Gastroesophageal sphincter (tissue), 4 donors: Measurements from ENCODE around the gene NRROS. TPM values are rescaled to one million over a fixed set of nuclear protein-coding genes. Genes with fewer than 3 reads are reported as not detected.

Experiments used
- ATAC-seq: fragments of 150-250 bp; one replicate; pipeline ENCODE4 v1.9.1; 2016; ENCODE audit warnings: mild to moderate bottlenecking, moderate library complexity
- H3K27ac ChIP-seq, 4 donors: fragments of 200-600 bp; sonication (generic) in 3 of 4; 1 replicate in 3 of 4; 2 replicates in 1 of 4; pipeline ENCODE4 v1.5.1; 2016 to 2019
- H3K27me3 ChIP-seq: fragments of 200-600 bp; sonication (generic); one replicate; pipeline ENCODE4 v1.5.1; 2019
- H3K36me3 ChIP-seq, 2 donors: fragments of 200-600 bp; sonication (generic); one replicate each; pipeline ENCODE4 v1.5.1; 2019; ENCODE audit warnings: control low read depth in 1 of 2
- H3K4me1 ChIP-seq, 3 donors: fragments of 200-600 bp; sonication (generic); 1 replicate in 2 of 3; 2 replicates in 1 of 3; pipeline ENCODE4 v1.5.1; 2016 to 2019; ENCODE audit warnings: control low read depth in 2 of 3
- H3K4me3 ChIP-seq, 2 donors: fragments of 200-600 bp; sonication (generic); one replicate each; pipeline ENCODE4 v1.5.1; 2019; ENCODE audit warnings: mild to moderate bottlenecking in 1 of 2, moderate library complexity in 1 of 2
- H3K9me3 ChIP-seq, 3 donors: fragments of 200-600 bp; sonication (generic); one replicate each; pipeline ENCODE4 v1.5.1; 2017 to 2019; ENCODE audit warnings: control low read depth in 2 of 3
- CTCF ChIP-seq, 4 experiments: fragments of 200-600 bp in 2 of 4; fragments of 450-650 bp in 2 of 4; sonication (generic) in 1 of 4; IDR thresholded peaks; one replicate each; pipeline ENCODE4 v1.5.1; 2017 to 2019; ENCODE audit warnings: antibody characterized with exemption in 4 of 4, mild to moderate bottlenecking in 2 of 4, moderate library complexity in 2 of 4
- EP300 ChIP-seq: sonication (generic); formaldehyde crosslinking; IDR thresholded peaks from one replicate; pipeline ENCODE4 v1.6.1; 2017; ENCODE audit warnings: antibody characterized with exemption, mild to moderate bottlenecking
- POLR2A ChIP-seq, 2 donors: fragments of 450-650 bp; IDR thresholded peaks; one replicate each; pipeline ENCODE4 v1.6.1; 2017; ENCODE audit warnings: antibody characterized with exemption in 2 of 2, mild to moderate bottlenecking in 2 of 2, moderate library complexity in 1 of 2
- POLR2AphosphoS5 ChIP-seq: sonication (generic); formaldehyde crosslinking; IDR thresholded peaks from one replicate; pipeline ENCODE4 v1.6.1; 2017; ENCODE audit warnings: antibody characterized with exemption
- WGBS, 2 donors: methylation state at CpG; one replicate each; pipeline ENCODE4 v1.1.5; 2018; ENCODE audit warnings: low coverage in 1 of 2; 5-methylcytosine and 5-hydroxymethylcytosine counted together
- total RNA-seq, 4 donors: library from RNA; depleted of rRNA; stranded (reverse); fragments of >200 nt; gene quantifications; one replicate each; pipeline ENCODE4 v1.1.0, GENCODE V29; 2016

The NRROS gene
- total RNA-seq, 4 donors from 2014 or later = 6.6 to 14.2 (median 8.4) TPM

- no peak overlapping the region for H3K4me3 ChIP-seq
- H3K4me1 ChIP-seq = no peaks in the 10 kb centered on the region
- no peaks in the 10 kb centered on the region for H3K36me3 ChIP-seq
- 60 to 73% methylated on average over 1 of the region's 1 CpG for WGBS, 2 donors
- TF ChIP-seq EP300 = no peak
- no peak for TF ChIP-seq POLR2A (IDR thresholded peaks at IDR 0.05)
- no peak for TF ChIP-seq POLR2AphosphoS5
- no peak for TF ChIP-seq CTCF (IDR thresholded peaks at IDR 0.05)
- no peak overlapping the region for H3K27ac ChIP-seq
- no peak for ATAC-seq
- no peaks in the 10 kb centered on the region for H3K9me3 ChIP-seq
- no peaks in the 10 kb centered on the region for H3K27me3 ChIP-seq
Observed at GRCh38 chr3:196677931-196678330, 38.4 kb downstream of the NRROS start.

- H3K4me3 ChIP-seq = no peak overlapping the region
- ATAC-seq = no peak
- 38 to 40% methylated on average over 19 to 24 of the region's 24 CpGs for WGBS, 2 donors
Observed at GRCh38 chr3:196684548-196685407, 45.3 kb downstream of the NRROS start.

GRCh38 chr3:196686436-196686835 is 46.9 kb downstream of the NRROS start:
- Histone ChIP-seq H3K27me3 (no peaks in the 10 kb centered on the region), H3K4me1 (peaks cover 0 to 11% (median 5%) of the 10 kb centered on the region in 3 donors)

More at GRCh38 chr3:196684548-196685407, 45.3 kb downstream of the NRROS start:
- H3K9me3 ChIP-seq = no peaks in the 10 kb centered on the region
- TF ChIP-seq EP300 = no peak
- no peak for TF ChIP-seq POLR2AphosphoS5
- TF ChIP-seq POLR2A (IDR thresholded peaks at IDR 0.05) = no peak
- TF ChIP-seq CTCF (IDR thresholded peaks at IDR 0.05) = peak; percentile 90 to 93 (median 92)
- no peaks in the 10 kb centered on the region for H3K36me3 ChIP-seq
- H3K27me3 ChIP-seq = no peaks in the 10 kb centered on the region
- peaks cover 0 to 11% (median 5%) of the 10 kb centered on the region in 3 donors for H3K4me1 ChIP-seq
- H3K27ac ChIP-seq = peak overlapping the region in 1 of 4 donors; percentile 42

GRCh38 chr3:196688349-196688748 is 48.9 kb downstream of the NRROS start:
- 31 to 33% methylated on average over 1 to 2 of the region's 5 CpGs for WGBS, 2 donors
- Histone ChIP-seq H3K27me3 (no peaks in the 10 kb centered on the region), H3K4me1 (peaks cover 0 to 11% (median 5%) of the 10 kb centered on the region in 3 donors), H3K27ac (no peak overlapping the region), H3K9me3 (no peaks in the 10 kb centered on the region), H3K36me3 (no peaks in the 10 kb centered on the region), H3K4me3 (no peak overlapping the region)
- peak; percentile 68 for ATAC-seq
- no peak for TF ChIP-seq POLR2AphosphoS5
- TF ChIP-seq EP300 = no peak
- no peak for TF ChIP-seq POLR2A (IDR thresholded peaks at IDR 0.05)
- TF ChIP-seq CTCF (IDR thresholded peaks at IDR 0.05) = no peak

More at GRCh38 chr3:196686436-196686835, 46.9 kb downstream of the NRROS start:
- TF ChIP-seq EP300 (no peak), POLR2A (IDR thresholded peaks at IDR 0.05) (no peak), CTCF (IDR thresholded peaks at IDR 0.05) (no peak), POLR2AphosphoS5 (no peak)
- no peak overlapping the region for H3K4me3 ChIP-seq
- ATAC-seq = no peak
- no peaks in the 10 kb centered on the region for H3K9me3 ChIP-seq
- H3K36me3 ChIP-seq = no peaks in the 10 kb centered on the region
- H3K27ac ChIP-seq = no peak overlapping the region
- 63 to 72% methylated on average over 1 to 2 of the region's 2 CpGs for WGBS, 2 donors
